ENCODE results near the gene THRA.
A peak's percentile ranks its signal among the peaks of the same experiment; 100 is the strongest.
"Not testable (repeated sequence)": the region's sequence is repeated elsewhere in the genome, so short reads cannot be mapped to it uniquely, and the experiment has no call there.

THRA gene

GRCh38 chr17:40121181-40122135, 58.7 kb downstream of the THRA start, which contains the start of gene MSL1:
Gene MSL1, plus strand, starts transcription at chr17:40121971. Its CDS starts 642 bp downstream, at chr17:40122613.
- DNase-seq, result peak; percentile 89

DNA sequence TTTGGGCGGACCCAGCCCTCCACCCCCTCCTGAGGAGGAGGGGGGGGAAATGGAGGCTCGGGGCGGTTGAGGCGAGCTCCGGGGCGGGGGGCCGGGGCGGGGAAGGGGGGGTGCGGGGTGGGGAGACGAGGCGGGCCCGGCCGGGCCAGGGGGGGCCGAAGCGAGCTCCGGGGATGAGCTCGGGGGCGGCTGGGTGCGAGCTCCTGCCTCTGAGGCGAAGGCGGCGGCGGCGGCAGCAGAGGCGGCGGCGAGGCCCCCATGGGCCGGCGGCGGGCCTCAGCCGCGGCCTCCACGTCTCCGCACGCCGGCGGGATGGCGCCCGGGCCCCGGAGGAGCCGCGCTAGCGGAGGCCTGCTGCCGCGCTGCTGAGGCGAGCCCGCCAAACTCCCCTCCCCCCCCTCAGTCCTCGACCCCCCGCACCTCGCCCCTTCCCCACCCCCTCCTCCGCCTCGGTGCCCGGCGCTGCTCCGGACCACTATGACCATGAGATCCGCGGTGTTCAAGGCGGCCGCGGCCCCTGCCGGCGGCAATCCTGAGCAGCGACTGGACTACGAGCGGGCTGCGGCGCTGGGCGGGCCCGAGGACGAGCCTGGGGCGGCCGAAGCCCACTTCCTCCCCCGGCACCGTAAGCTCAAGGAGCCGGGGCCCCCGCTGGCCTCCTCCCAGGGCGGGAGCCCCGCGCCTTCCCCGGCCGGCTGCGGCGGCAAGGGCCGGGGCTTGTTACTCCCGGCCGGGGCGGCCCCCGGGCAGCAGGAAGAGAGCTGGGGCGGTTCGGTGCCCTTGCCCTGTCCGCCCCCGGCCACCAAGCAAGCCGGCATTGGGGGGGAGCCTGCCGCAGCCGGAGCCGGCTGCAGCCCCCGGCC, 59.6 kb downstream of the THRA start:
- peak; percentile 46 for DNase-seq

DNA sequence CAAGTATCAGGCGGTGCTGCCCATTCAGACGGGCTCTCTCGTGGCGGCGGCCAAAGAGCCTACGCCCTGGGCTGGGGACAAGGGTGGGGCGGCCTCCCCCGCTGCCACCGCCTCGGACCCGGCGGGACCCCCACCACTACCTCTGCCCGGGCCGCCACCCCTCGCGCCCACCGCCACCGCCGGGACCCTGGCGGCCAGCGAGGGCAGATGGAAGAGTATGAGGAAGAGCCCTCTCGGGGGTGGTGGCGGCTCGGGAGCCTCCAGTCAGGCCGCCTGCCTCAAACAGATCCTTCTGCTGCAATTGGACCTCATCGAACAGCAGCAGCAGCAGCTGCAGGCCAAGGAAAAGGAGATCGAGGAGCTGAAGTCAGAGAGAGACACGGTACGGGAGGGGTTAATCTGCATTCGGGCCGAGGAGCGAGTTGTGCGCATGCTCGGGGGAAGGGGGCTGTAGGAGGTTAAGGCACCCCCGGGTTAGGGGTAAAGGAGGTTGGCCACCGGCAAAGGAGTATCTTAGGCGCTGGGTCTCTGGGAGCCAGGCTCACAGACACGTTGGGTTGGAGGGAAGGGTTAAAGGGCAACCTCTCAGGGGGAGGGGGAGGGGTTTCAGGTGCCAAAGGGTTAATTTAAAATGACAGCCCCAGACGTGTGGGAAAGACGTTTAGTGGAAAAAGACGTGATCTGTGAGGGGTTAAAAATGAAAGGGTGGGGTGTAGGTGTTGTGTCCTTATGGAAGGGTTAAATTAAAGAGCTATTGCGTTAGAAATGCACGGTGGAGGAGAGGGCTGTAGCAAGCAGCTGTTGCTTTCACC, 60.4 kb downstream of the THRA start:
- DNase-seq, result peak; percentile 71

DNA sequence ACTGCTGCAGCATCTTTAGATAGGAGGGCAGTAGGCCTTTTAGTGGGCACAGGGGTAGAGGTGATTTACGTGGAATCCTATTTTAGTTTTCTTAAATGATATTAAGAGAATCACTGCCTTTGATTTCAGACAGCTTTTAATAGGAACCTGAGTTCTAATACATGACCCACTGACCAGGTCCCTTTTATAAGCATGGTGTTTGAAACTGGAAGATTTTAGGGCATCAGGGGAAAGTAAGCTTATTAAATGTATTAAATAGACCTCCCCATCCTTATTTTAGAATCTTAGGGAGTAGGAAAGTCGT, 61.0 kb downstream of the THRA start:
- DNase-seq, result no peak

DNA sequence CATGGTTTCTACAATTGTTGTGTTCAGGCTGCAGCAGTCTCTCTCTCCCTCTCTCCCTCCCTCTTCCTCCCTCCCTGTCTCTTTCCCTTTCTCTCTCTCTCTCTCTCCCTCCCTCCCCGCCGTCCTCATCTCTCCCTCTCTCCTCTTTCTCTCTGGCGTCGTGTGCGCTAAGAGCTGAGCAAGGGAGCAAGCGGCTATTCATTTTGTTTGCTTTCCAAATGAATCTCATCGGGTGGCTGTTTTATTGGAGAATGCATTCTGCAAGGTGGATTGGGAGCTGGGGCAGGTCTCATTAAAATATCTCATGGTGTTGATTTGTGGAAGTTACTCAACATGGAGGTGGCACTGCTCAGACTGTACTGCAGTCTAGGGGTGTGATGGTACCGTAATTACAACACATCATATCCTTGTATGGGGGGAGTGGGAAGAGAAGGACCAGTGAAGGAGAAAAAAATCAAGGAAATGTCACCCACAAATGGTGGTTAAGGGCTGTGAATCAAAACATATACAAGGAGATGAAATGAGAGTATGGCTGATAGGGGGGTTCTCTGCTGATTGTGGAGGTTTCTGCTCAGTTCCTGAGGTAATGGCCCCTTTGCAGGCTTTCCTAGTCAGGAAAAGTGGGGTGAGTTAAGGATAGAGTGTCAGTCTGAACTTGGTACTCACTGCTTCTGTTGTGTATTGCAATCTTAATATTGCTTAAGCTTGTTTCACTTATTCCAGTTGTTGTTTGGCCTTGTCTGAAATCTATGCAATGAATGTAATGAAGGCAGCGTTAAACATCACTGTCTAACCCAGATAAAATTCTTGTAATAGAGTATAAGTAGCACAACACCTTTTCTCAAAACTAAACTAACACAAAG, 61.7 kb downstream of the THRA start:
- DNase-seq, result no peak

DNA sequence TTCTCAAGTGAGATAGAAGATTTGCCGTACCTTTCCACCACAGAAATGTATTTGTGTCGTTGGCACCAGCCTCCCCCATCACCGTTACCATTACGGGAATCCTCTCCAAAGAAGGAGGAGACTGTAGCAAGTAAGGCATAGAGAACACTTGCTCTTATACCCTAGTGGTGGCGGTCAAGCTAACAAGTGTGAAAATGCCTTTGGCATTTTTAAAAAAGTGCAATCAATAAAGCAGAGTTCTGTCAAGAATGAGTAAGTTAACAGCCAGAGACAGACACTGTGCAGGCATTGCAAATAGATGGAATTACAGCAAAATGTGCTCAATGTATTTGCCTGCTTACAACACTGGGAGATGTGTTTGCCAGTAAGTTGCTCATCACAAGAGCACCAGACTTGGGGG, 66.7 kb downstream of the THRA start:
- no peak for DNase-seq

DNA sequence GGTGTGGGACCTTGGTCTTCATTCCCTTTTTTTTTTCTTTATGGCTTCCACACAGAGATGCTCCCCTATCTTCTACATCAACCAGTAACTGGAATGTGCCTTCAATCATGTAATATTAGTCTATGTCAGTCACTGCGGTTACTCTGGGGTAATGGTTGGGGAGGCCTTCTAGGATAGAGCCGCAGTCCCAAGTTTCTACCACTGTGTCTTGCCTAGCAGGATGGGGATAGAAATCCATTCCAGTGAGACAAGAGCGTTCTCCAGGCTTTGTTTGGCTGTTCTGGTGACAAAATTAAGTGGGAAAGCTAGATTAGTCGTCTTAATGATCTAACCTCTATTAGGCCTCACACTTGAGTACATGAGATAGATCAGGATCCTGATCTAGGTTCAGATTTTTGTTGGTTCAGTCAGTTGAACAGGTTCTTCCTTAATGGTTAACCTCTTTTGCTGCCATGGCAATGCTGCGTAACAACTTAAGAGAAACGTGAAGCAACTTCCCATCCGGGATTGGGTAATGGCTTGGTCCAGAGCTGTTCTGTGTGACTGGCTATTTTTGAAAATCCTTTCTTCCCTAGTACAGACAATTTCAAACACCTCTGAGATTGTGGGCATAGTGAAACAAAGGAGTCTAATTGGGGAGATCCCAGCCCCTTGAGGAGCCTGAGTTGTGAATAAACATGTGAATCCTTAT, 67.7 kb downstream of the THRA start:
- DNase-seq, result no peak

DNA sequence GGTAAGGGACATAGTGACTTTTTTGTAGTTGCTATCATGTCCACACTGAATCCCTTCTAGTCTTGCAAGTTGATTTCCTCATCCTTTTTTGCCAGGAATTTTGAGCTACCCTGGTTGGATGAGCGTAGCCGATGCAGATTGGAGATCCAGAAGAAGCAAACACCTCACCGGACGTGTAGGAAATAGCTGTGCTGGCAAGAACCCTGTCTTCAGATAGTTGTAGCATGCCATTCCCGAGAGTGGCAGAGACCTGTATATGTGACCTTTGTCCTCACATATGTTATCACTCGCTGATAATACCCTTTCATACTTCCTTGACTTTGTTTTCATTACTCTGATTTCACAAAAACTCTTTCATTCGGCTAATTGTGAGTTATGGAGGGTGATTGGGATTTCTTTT, 71.4 kb downstream of the THRA start:
- DNase-seq, result no peak

DNA sequence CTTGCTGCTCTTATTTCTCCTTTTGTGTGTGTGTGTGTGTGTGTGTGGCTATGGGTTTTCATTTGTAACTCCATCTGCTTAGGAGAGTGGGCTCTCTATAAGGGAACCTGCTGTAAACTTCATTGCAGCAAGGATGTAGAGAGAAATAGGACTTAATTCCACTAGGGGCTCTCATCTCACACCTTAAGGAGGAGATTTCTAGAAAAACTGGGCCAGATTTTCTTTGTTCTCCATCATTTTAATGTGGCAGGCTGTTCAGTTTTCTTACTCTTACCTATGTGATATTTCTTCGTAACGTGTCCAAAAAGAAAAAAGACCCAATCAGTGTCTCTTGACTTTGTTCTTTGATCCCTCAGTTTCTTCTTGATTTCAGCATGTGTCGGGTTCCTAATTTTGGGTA, 73.1 kb downstream of the THRA start:
- no peak for DNase-seq

DNA sequence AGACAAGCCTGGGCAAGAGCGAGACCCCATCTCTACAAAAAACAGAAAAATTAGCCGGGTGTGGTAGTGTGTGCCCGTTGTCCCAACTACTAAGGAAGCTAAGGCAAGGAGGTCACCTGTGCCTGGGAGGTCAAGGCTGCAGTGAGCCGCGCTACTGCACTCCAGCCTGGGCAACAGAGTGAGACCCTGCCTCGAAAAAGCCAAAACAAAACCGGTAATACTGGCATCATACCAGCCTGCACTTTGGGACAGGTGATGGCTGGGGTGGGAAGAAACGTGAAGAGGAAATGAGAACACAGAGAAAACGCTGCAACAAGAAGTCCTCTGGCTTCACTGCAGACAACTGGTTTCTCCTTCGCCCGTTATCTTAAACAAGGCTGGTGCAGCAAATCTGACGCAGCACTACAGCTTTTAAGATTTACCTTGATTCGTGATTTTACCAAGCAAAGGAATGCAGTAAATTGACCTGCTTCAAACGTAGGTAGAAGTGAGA, 76.8 kb downstream of the THRA start:
- DNase-seq, result no peak

DNA sequence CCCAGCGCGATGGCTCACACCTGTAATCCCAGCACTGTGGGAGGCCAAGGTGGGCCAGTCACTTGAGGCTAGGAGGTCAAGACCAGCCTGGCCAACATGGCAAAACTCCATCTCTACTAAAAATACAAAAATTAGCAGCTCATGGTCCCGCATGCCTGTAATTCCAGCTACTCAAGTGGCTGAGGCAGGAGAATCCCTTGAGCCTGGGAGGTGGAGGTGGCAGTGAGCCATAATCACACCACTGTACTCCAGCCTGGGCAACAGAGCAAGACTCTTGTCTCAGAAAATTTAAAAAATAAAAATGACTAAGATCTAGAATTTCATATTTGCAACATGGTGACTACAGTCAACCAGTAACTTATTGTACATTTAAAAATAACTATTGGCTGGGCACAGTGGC, 80.4 kb downstream of the THRA start:
- not testable (repeated sequence) for DNase-seq

All from stimulated activated CD4-positive, alpha-beta T cell treated with anti-CD3 and anti-CD28 coated beads, Interleukin-15, amount 100 ng/mL, for 24 hours (primary cell).